Ishikawa (cell line): ENCODE measurements around the gene PARD3B.

ENCODE experiments used
- CEBPB ChIP-seq: IDR thresholded peaks from 2 replicates; pipeline ENCODE4 v1.6.1; 2012
- CREB1 ChIP-seq: IDR thresholded peaks from 2 replicates; pipeline ENCODE4 v1.6.1; 2012; ENCODE audit warnings: low read depth
- EGR1 ChIP-seq: IDR thresholded peaks from 2 replicates; pipeline ENCODE4 v1.6.1; 2012
- EP300 ChIP-seq: IDR thresholded peaks from 2 replicates; pipeline ENCODE4 v1.6.1; 2012; ENCODE audit warnings: borderline replicate concordance
- FOXM1 ChIP-seq: IDR thresholded peaks from 2 replicates; pipeline ENCODE4 v1.6.1; 2012; ENCODE audit warnings: low read depth, borderline replicate concordance
- MAX ChIP-seq: IDR thresholded peaks from 2 replicates; pipeline ENCODE4 v1.6.1; 2012
- NFIC ChIP-seq: IDR thresholded peaks from 2 replicates; pipeline ENCODE4 v1.6.1; 2012
- RAD21 ChIP-seq: IDR thresholded peaks from 2 replicates; pipeline ENCODE4 v1.6.1; 2012; ENCODE audit warnings: low read depth
- REST ChIP-seq: IDR thresholded peaks from 2 replicates; pipeline ENCODE4 v1.6.1; 2012; ENCODE audit warnings: low read depth, mild to moderate bottlenecking
- TAF1 ChIP-seq: IDR thresholded peaks from 2 replicates; pipeline ENCODE4 v1.6.1; 2012; ENCODE audit warnings: low read depth, mild to moderate bottlenecking
- TCF12 ChIP-seq: IDR thresholded peaks from 2 replicates; pipeline ENCODE4 v1.6.1; 2012; ENCODE audit warnings: low read depth
- TEAD4 ChIP-seq: IDR thresholded peaks from 2 replicates; pipeline ENCODE4 v1.6.1; 2012
- YY1 ChIP-seq: IDR thresholded peaks from 2 replicates; pipeline ENCODE4 v1.6.1; 2012; ENCODE audit warnings: low read depth
- ZBTB7A ChIP-seq: IDR thresholded peaks from 2 replicates; pipeline ENCODE4 v1.6.1; 2012; ENCODE audit warnings: low read depth
- TF ChIP-seq, protein P1 (sequence below): IDR thresholded peaks from 2 replicates; pipeline ENCODE4 v1.6.1; 2012

Gene PARD3B

DNA sequence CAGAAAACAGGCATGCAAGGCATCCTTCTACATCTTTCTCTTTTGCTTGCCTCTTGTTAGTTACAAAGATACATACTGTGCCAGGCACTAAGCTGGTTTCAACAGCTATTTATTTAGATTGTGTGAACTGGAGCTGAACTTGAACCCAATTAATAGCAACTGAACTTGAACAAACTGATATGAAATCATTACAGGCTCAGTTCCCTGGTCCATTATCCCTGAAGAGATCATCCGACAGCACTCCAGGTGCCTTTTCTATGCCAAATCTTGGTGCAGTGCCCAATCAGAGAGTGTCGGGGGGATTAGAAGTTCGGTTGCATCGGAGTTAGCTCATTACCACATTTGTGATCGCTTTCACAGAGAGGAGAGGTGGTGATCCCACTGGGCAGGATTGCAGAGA, 477.6 kb downstream of the PARD3B start:
- TF ChIP-seq REST (no peak), EGR1 (no peak), TEAD4 (no peak), CEBPB (no peak), CREB1 (no peak), TAF1 (no peak), YY1 (no peak)

DNA sequence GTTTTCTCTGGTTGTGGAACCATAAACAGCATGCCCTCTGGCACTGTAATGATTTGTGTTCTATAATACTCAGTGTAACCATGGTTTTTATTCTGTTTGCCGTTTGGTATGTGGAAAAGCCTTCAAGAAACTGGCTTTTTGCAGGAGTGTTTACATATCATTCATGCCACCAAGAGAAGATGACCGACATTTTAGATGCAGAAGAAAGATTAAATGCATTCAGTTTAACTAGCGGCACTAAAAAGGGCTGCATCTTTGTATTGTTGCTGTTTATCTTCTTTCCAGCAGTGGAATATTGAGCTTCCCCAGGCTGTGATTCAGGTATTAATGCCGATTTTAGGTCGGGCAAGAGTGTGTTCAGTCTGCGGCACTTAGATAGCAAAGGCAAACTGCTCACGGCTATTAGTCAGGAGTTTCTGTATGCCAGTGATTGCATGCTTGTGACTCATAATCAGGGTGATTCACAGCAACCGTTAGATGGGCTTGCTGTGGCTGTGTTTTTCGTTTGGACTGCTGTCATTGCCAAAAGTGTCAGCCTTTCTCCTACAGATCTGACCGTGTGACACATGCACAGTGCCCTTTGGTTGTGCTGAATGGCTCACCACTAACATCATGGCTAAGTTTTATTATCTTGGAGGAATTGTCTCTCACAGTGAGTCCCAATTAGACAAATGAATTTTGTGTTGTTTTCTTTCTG, 479.7 kb downstream of the PARD3B start:
- TF ChIP-seq TCF12 (no peak), TEAD4 (no peak)

GRCh38 chr2:205025580-205026240, 480.4 kb downstream of the PARD3B start:
- TF ChIP-seq RAD21 (no peak), YY1 (no peak), CREB1 (no peak), EP300 (no peak)

- TF ChIP-seq TEAD4: no peak
- no peak for TF ChIP-seq EGR1
- TF ChIP-seq, protein P1, sequence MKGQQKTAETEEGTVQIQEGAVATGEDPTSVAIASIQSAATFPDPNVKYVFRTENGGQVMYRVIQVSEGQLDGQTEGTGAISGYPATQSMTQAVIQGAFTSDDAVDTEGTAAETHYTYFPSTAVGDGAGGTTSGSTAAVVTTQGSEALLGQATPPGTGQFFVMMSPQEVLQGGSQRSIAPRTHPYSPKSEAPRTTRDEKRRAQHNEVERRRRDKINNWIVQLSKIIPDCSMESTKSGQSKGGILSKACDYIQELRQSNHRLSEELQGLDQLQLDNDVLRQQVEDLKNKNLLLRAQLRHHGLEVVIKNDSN: no peak
- TF ChIP-seq YY1: no peak
- TF ChIP-seq NFIC: no peak
- TF ChIP-seq ZBTB7A: no peak
- TF ChIP-seq TAF1: no peak
- no peak for TF ChIP-seq MAX
- no peak for TF ChIP-seq REST
- TF ChIP-seq RAD21: no peak
Measured at GRCh38 chr2:205030695-205031094, 485.4 kb downstream of the PARD3B start.

- TF ChIP-seq, protein P1: no peak
- TF ChIP-seq YY1: no peak
- no peak for TF ChIP-seq EP300
- no peak for TF ChIP-seq TCF12
- TF ChIP-seq TEAD4: no peak
- no peak for TF ChIP-seq FOXM1
- TF ChIP-seq EGR1: no peak
- no peak for TF ChIP-seq REST
- no peak for TF ChIP-seq CEBPB
- no peak for TF ChIP-seq CREB1
- no peak for TF ChIP-seq MAX
- TF ChIP-seq ZBTB7A: no peak
- no peak for TF ChIP-seq TAF1
- no peak for TF ChIP-seq RAD21
- no peak for TF ChIP-seq NFIC
Measured at GRCh38 chr2:205032093-205032551, 486.8 kb downstream of the PARD3B start.
